RWPE1 (cell line): ENCODE data around the gene ZNF695.
A peak's percentile ranks its signal among the peaks of the same experiment; 100 is the strongest.
"Not testable (repeated sequence)": the region's sequence is repeated elsewhere in the genome, so short reads cannot be mapped to it uniquely, and the experiment has no call there.

ENCODE experiments used
- CTCF ChIA-PET: fragments of 350-600 bp; sonication (Branson Sonifier 250); formaldehyde crosslinking; extraction: SDS; loops from one replicate; lab custom pipeline; 2021; lab: Yijun Ruan, JAX
- POLR2A ChIA-PET: fragments of 400-600 bp; formaldehyde crosslinking; extraction: SDS; loops from one replicate; lab custom pipeline; 2020; ENCODE audit warnings: antibody characterized with exemption; ENCODE audit not compliant: low non-redundant PET; lab: Yijun Ruan, JAX
- DNase-seq: peaks from one replicate; pipeline ENCODE4 v3.0.0; 2012; ENCODE audit warnings: low spot score
- H3K27ac ChIP-seq: fragments of 450-650 bp; 2 replicates; pipeline ENCODE4 v1.5.1; 2017
- TF ChIP-seq, protein P1 (sequence below): fragments of 450-650 bp; conservative IDR thresholded peaks from 2 replicates; pipeline ENCODE4 v1.5.1; 2017; ENCODE audit warnings: low read depth, mild to moderate bottlenecking

ZNF695 gene

DNA sequence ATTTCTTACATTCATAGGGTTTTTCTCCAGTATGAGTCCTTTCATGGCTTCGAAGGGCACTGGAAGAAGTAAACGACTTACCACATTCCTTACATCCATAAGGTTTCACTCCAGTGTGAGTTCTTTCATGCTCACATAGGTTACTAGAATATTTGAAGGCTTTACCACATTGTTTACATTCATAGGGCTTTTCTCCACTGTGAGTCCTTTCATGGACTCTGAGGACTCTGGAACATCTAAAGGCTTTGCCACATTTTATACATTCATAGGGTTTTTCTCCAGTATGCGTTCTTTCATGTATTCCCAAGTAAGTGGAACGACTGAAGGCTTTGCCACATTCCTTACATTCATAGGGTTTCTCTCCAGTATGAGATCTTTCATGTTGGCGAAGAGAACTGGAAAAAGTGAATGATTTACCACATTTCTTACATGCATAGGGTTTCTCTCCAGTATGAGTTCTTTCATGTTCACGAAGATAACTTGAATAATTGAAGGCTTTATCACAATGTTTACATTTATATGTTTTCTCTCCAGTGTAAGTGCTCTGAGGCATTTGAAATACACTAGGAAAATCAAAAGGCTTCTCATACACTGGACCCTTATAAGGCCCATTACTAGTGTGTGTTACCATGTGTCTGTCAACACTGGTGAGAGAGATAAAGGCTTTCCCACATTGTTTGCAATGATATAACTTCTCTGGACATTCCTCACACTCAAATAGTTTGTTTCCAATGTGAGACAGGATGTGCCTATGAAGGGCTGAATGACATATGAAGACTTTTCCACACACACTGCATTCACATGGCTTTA lies 29.9 kb upstream of the ZNF695 start:
- ChIA-PET POLR2A (no interaction called here), CTCF (no interaction called here)
- TF ChIP-seq, protein P1, sequence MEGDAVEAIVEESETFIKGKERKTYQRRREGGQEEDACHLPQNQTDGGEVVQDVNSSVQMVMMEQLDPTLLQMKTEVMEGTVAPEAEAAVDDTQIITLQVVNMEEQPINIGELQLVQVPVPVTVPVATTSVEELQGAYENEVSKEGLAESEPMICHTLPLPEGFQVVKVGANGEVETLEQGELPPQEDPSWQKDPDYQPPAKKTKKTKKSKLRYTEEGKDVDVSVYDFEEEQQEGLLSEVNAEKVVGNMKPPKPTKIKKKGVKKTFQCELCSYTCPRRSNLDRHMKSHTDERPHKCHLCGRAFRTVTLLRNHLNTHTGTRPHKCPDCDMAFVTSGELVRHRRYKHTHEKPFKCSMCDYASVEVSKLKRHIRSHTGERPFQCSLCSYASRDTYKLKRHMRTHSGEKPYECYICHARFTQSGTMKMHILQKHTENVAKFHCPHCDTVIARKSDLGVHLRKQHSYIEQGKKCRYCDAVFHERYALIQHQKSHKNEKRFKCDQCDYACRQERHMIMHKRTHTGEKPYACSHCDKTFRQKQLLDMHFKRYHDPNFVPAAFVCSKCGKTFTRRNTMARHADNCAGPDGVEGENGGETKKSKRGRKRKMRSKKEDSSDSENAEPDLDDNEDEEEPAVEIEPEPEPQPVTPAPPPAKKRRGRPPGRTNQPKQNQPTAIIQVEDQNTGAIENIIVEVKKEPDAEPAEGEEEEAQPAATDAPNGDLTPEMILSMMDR: no peak
- no peak for DNase-seq
- H3K27ac ChIP-seq: no peak overlapping the region

DNA sequence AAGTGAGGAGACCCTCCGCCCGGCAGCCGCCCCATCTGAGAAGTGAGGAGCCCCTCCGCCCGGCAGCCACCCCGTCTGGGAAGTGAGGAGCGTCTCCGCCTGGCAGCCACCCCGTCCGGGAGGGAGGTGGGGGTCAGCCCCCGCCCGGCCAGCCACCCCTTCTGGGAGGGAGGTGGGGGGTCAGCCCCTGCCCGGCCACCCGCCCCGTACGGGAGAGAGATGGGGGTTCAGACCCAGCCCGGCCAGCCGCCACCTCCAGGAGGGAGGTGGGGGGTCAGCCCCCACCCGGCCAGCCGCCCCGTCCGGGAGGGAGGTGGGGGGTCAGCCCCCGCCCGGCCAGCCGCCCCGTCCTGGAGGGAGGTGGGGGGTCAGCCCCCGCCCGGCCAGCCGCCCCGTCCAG lies 24.4 kb upstream of the ZNF695 start:
- CTCF ChIA-PET, POLR2A ChIA-PET, DNase-seq, H3K27ac ChIP-seq: not testable (repeated sequence)

DNA sequence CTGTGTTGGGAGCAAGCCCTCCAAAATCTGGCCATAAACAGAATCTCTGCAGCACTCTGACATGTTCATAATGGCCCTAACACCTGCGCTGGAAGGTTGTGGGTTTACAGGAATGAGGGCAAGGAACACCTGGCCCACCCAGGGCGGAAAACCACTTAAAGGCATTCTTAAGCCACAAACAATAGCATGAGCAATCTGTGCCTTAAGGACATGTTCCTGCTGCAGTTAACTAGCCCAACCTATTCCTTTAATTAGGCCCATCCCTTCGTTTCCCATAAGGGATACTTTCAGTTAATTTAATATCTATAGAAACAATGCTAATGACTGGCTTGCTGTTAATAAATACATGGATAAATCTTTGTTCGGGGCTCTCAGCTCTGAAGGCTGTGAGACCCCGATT lies 16.8 kb upstream of the ZNF695 start:
- DNase-seq, POLR2A ChIA-PET, H3K27ac ChIP-seq: not testable (repeated sequence)
- CTCF ChIA-PET: interaction anchor here (0.7 kb wide), 1 partner anchor 348 kb away, joined by 3 read pairs; no protein-coding TSS in a partner anchor

DNA sequence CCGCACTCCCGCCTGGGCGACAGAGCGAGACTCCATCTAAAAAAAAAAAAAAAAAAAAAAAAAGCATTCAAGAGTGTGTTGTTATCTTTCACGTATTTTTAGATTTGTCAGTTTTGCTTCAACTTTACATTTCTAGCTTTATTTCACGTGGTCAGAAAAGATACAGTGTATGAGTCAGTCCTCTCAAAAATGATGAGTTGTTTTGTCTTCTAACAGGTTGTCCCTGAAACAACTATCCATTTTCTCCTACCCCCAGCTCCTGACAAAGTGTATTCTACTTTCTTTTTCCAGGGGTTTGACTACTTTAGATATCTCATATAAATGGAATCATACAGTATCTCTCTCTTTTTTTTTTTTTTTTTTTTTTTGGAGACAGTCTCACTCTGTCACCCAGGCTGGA lies 5.5 kb upstream of the ZNF695 start:
- POLR2A ChIA-PET: no interaction called here
- DNase-seq: peak; percentile 42
- TF ChIP-seq, protein P1: no peak
- CTCF ChIA-PET: no interaction called here
- H3K27ac ChIP-seq: no peak overlapping the region

DNA sequence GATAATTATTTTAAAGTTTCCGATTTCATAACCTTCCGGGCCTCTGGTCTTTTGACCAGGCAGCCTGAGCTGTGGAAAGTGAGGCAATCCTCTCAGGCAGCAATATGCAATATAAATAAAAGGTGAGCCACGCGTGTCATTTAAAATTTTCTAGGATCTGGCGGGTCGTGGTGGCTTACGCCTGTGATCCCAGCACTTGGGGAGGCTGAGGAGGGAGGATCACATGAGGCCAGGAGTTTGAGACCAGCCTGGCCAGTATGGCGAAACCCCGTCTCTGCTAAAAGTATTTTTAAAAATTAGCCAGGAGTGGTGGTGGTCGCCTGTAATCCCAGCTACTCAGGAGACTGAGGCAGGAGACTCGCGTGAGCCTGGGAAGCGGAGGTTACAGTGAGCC lies 546 bp upstream of the ZNF695 start:
- H3K27ac ChIP-seq: peak overlapping the region; percentile 72
- TF ChIP-seq, protein P1: no peak
- ChIA-PET POLR2A (no interaction called here), CTCF (interaction anchor here (0.7 kb wide), 1 partner anchor 33 kb away, joined by 4 read pairs; no protein-coding TSS in a partner anchor)
- no peak for DNase-seq

DNA sequence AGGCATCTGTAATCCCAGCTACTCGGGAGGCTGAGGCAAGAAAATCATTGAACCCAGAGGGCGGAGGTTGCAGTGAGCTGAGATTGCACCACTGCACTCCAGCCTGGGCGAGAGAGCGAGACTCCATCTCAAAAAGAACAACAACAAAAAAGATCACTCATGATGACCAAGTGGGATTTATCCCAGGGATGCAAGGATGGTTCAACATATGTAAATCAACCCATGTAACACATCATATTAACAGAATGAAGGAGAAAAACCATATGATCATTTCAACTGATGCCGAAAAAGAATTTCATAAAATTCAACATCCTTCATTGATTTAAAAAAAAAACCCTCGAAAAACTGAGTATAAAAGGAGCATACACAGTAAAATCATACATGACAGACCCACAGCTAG lies 3.8 kb downstream of the ZNF695 start:
- POLR2A ChIA-PET, DNase-seq, H3K27ac ChIP-seq: not testable (repeated sequence)
- CTCF ChIA-PET: interaction anchor here (0.5 kb wide), 1 partner anchor 95 kb away, joined by 3 read pairs; no protein-coding TSS in a partner anchor

DNA sequence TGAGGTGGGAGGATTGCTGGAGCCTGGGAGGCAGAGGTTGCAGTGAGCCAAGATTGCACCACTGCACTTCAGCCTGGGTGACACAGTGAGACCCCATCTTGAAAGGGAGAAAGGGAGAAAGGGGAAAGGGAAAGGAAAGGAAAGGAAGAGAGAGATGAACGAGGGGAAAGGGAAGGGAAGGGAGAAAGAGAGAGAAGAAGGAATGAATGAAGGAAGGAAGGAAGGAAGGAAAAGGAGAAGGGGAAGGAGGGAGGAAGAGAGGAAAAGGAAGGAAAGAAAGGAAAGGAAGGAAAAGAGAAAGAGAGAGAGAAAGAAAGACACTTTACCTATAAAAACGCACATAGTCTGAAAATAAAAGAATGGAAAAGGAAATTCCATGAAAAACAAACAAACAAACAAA lies 18.0 kb downstream of the ZNF695 start:
- POLR2A ChIA-PET: no interaction called here
- CTCF ChIA-PET: interaction anchor here (0.6 kb wide), 1 partner anchor 66 kb away, joined by 3 read pairs; no protein-coding TSS in a partner anchor
- TF ChIP-seq, protein P1: no peak

DNA sequence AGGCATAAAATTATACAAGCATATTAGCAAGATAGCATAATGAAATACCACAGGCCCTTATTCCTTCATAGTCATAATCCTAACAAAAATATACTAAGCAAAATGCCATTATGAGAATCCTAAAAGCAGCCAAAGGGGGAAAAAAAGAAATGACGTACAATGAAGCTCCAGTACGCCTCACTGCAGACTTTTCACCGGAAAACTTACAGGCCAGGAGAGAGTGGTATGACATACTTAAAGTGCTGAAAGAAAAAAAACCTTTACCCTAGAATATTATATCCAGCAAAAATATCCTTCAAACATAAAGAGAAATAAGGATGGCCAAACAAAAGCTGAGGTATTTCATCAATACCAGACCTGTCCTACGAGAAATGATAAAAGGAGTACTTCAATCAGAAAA lies 19.5 kb downstream of the ZNF695 start:
- ChIA-PET POLR2A (no interaction called here), CTCF (interaction anchor here (0.7 kb wide), 1 partner anchor 1857 kb away, joined by 3 read pairs; no protein-coding TSS in a partner anchor)
- no peak for DNase-seq
- TF ChIP-seq, protein P1: no peak
- no peak overlapping the region for H3K27ac ChIP-seq

More for the DNA sequence above, 18.0 kb downstream of the ZNF695 start:
- no peak for DNase-seq
- H3K27ac ChIP-seq: no peak overlapping the region
